GM10266 (cell line): ENCODE results near the gene METTL18.

Experiments used
- DNase-seq: peaks from one replicate; pipeline ENCODE4 v3.0.0; 2012; ENCODE audit errors: extremely low spot score
- TF ChIP-seq, protein P1 (sequence below): IDR thresholded peaks from 2 replicates; pipeline ENCODE4 v1.5.1; 2012; ENCODE audit warnings: mild to moderate bottlenecking, low read depth; ENCODE audit not compliant: control insufficient read depth, insufficient read depth; ENCODE audit errors: missing control alignments

METTL18 gene

DNA sequence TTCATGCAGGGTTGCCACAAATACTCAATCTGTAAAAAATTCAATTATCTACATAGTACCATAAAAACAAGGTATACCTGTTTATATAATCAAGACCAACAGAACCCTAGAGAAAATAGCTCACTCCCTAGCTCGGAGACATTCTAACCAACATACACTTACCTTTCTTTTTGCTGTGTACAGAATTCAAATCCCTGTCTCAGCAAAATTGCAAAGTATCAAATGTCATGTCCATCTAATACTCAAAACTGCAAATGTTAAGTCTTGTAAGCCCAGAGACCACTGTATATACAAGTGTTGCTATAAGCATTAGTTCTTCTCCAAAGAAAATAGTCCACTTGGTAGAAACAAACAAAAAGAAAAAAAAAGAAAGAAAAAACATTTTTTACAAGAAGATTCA, 44.7 kb downstream of the METTL18 start:
- no peak for DNase-seq
- TF ChIP-seq, protein P1, sequence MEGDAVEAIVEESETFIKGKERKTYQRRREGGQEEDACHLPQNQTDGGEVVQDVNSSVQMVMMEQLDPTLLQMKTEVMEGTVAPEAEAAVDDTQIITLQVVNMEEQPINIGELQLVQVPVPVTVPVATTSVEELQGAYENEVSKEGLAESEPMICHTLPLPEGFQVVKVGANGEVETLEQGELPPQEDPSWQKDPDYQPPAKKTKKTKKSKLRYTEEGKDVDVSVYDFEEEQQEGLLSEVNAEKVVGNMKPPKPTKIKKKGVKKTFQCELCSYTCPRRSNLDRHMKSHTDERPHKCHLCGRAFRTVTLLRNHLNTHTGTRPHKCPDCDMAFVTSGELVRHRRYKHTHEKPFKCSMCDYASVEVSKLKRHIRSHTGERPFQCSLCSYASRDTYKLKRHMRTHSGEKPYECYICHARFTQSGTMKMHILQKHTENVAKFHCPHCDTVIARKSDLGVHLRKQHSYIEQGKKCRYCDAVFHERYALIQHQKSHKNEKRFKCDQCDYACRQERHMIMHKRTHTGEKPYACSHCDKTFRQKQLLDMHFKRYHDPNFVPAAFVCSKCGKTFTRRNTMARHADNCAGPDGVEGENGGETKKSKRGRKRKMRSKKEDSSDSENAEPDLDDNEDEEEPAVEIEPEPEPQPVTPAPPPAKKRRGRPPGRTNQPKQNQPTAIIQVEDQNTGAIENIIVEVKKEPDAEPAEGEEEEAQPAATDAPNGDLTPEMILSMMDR, result no peak

DNA sequence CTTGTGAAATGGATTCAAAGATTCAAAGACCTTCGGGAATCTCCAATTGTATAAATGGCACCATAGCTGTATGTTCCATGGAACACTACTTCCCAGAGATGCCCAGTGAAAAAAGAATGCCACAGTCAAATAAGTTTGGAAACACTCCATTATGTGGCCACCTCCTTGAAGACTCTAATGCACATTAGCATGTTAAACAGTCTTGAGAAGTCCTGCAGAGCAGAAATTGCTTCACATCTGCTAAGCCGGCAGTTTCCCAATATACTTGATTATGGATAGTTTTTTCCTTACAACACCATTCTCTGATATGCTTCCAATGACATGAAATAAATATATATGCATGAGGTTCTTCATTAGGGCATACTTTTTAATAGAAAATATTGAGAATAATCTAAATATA, 48.2 kb downstream of the METTL18 start:
- TF ChIP-seq, protein P1, result no peak
- no peak for DNase-seq

DNA sequence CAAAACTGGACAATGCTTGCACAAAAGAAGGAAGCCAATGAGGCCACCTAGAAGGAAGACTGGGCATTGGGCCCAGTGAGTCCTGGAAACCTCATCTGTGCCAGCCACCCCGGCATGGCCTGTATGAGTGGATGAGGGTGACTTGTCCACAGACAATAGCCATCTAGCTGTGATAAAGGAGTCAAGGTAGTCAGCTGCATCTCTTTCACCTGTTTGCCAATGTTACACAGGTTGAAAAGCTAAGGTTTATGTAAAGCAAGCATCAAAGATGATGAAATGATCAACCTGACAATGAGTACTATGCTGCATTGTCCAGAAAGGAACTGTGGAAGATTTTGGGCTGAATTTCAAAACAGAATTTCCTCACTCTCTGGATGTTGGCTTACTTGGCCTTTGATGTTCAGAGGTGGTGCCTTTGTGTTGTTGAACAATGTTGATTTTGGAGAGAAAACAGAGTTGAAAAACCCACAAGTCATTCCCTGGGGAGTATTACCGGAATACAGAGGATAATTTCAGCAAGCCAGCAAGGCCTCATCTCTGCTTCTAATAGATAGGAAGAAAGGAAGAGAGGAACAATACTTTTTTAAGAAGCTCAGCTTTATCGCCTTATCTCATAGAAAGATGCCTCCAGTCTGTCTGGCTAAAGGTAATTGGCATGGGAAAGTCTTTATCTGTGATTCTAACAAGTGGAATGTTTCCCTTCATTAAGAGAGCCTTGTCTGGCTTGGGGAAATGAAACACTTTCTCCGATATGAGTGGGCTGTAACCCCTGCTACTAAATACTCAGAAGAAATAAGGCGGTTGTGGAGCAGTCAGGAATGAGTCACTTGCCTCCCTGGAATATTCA, 49.5 kb downstream of the METTL18 start:
- DNase-seq, result no peak
- TF ChIP-seq, protein P1, result no peak
